Muscle layer of duodenum (tissue), 2 donors: ENCODE data around the gene C2orf92.

ENCODE experiments used
- H3K27ac ChIP-seq: one replicate; pipeline ENCODE4 v1.7.0; 2013; ENCODE audit warnings: mild to moderate bottlenecking, low read length
- H3K27me3 ChIP-seq: one replicate; pipeline ENCODE4 v1.7.0; 2013; ENCODE audit warnings: low read depth, mild to moderate bottlenecking, control low read depth, low read length
- H3K36me3 ChIP-seq, 2 donors: one replicate each; pipeline ENCODE4 v1.7.0; 2013; ENCODE audit warnings: low read length in 2 of 2, control low read depth in 1 of 2, mild to moderate bottlenecking in 1 of 2; ENCODE audit not compliant: insufficient read depth in 2 of 2, control insufficient read depth in 1 of 2
- H3K4me1 ChIP-seq, 2 donors: one replicate each; pipeline ENCODE4 v1.7.0; 2013; ENCODE audit warnings: low read length in 2 of 2, mild to moderate bottlenecking in 2 of 2, control low read depth in 1 of 2, moderate library complexity in 1 of 2; ENCODE audit not compliant: insufficient read depth in 2 of 2, control insufficient read depth in 1 of 2
- H3K4me3 ChIP-seq, 2 donors: one replicate each; pipeline ENCODE4 v1.7.0; 2013; ENCODE audit warnings: low read length in 2 of 2, low read depth in 1 of 2, mild to moderate bottlenecking in 1 of 2
- H3K9me3 ChIP-seq, 2 donors: one replicate each; pipeline ENCODE4 v1.7.0; 2013; ENCODE audit warnings: low read length in 2 of 2, control low read depth in 1 of 2, mild to moderate bottlenecking in 1 of 2; ENCODE audit not compliant: control insufficient read depth in 1 of 2
- donor health status: healthy.

Gene C2orf92

GRCh38 chr2:97653874-97654273, 15.6 kb upstream of the C2orf92 start:
- Histone ChIP-seq H3K9me3 (peaks cover 0 to 3% of the 10 kb centered on the region in 2 donors), H3K36me3 (peaks cover 29 to 58% of the 10 kb centered on the region in 2 donors), H3K4me1 (no peaks in the 10 kb centered on the region), H3K4me3 (no peak overlapping the region), H3K27ac (no peak overlapping the region), H3K27me3 (no peaks in the 10 kb centered on the region)

GRCh38 chr2:97654309-97654708, 15.2 kb upstream of the C2orf92 start:
- no peaks in the 10 kb centered on the region for H3K27me3 ChIP-seq
- H3K4me3 ChIP-seq: no peak overlapping the region
- H3K4me1 ChIP-seq: no peaks in the 10 kb centered on the region
- no peak overlapping the region for H3K27ac ChIP-seq
- peaks cover 25 to 58% of the 10 kb centered on the region in 2 donors for H3K36me3 ChIP-seq
- peaks cover 0 to 3% of the 10 kb centered on the region in 2 donors for H3K9me3 ChIP-seq

- Histone ChIP-seq H3K27me3 (no peaks in the 10 kb centered on the region), H3K36me3 (peaks cover 25 to 54% of the 10 kb centered on the region in 2 donors), H3K9me3 (peaks cover 0 to 3% of the 10 kb centered on the region in 2 donors)
Observed at GRCh38 chr2:97654791-97655190, 14.7 kb upstream of the C2orf92 start.

GRCh38 chr2:97656129-97656755, 13.3 kb upstream of the C2orf92 start:
- Histone ChIP-seq H3K27ac (no peak overlapping the region), H3K27me3 (no peaks in the 10 kb centered on the region), H3K36me3 (peaks cover 28 to 57% of the 10 kb centered on the region in 2 donors), H3K4me3 (no peak overlapping the region), H3K4me1 (peaks cover 0 to 9% of the 10 kb centered on the region in 2 donors), H3K9me3 (peaks cover 0 to 3% of the 10 kb centered on the region in 2 donors)

More at GRCh38 chr2:97654791-97655190, 14.7 kb upstream of the C2orf92 start:
- Histone ChIP-seq H3K4me1 (no peaks in the 10 kb centered on the region), H3K27ac (no peak overlapping the region), H3K4me3 (no peak overlapping the region)

- peaks cover 28 to 57% of the 10 kb centered on the region in 2 donors for H3K36me3 ChIP-seq
- peaks cover 0 to 3% of the 10 kb centered on the region in 2 donors for H3K9me3 ChIP-seq
- H3K4me1 ChIP-seq: peaks cover 1 to 17% of the 10 kb centered on the region in 2 donors
- no peak overlapping the region for H3K4me3 ChIP-seq
- no peaks in the 10 kb centered on the region for H3K27me3 ChIP-seq
- no peak overlapping the region for H3K27ac ChIP-seq
Observed at GRCh38 chr2:97656905-97657587, 12.5 kb upstream of the C2orf92 start.

GRCh38 chr2:97657986-97658690, 11.4 kb upstream of the C2orf92 start:
- Histone ChIP-seq H3K27me3 (no peaks in the 10 kb centered on the region), H3K27ac (no peak overlapping the region), H3K4me1 (peaks cover 8 to 24% of the 10 kb centered on the region in 2 donors), H3K9me3 (peaks cover 0 to 3% of the 10 kb centered on the region in 2 donors), H3K4me3 (no peak overlapping the region), H3K36me3 (peaks cover 28 to 60% of the 10 kb centered on the region in 2 donors)

- Histone ChIP-seq H3K4me3 (no peak overlapping the region), H3K36me3 (peaks cover 28 to 64% of the 10 kb centered on the region in 2 donors), H3K4me1 (peaks cover 8 to 24% of the 10 kb centered on the region in 2 donors), H3K9me3 (peaks cover 0 to 3% of the 10 kb centered on the region in 2 donors), H3K27me3 (no peaks in the 10 kb centered on the region), H3K27ac (no peak overlapping the region)
Observed at GRCh38 chr2:97658691-97659157, 10.8 kb upstream of the C2orf92 start.

- Histone ChIP-seq H3K36me3 (peaks cover 28 to 57% of the 10 kb centered on the region in 2 donors), H3K4me1 (peaks cover 8 to 24% of the 10 kb centered on the region in 2 donors), H3K27ac (no peak overlapping the region), H3K27me3 (no peaks in the 10 kb centered on the region), H3K4me3 (no peak overlapping the region), H3K9me3 (no peaks in the 10 kb centered on the region)
Observed at GRCh38 chr2:97659256-97660043, 10.1 kb upstream of the C2orf92 start.

- no peaks in the 10 kb centered on the region for H3K27me3 ChIP-seq
- no peaks in the 10 kb centered on the region for H3K9me3 ChIP-seq
- H3K27ac ChIP-seq: no peak overlapping the region
- H3K36me3 ChIP-seq: peaks cover 28 to 49% of the 10 kb centered on the region in 2 donors
- H3K4me3 ChIP-seq: no peak overlapping the region
- H3K4me1 ChIP-seq: peaks cover 8 to 31% of the 10 kb centered on the region in 2 donors
Observed at GRCh38 chr2:97660044-97660774, 9.3 kb upstream of the C2orf92 start.

- Histone ChIP-seq H3K4me1 (peaks cover 8 to 31% of the 10 kb centered on the region in 2 donors), H3K27me3 (no peaks in the 10 kb centered on the region), H3K9me3 (no peaks in the 10 kb centered on the region), H3K4me3 (no peak overlapping the region), H3K27ac (no peak overlapping the region), H3K36me3 (peaks cover 25 to 47% of the 10 kb centered on the region in 2 donors)
Observed at GRCh38 chr2:97660775-97661389, 8.6 kb upstream of the C2orf92 start.
